Measurements from ENCODE around the gene NOTUM. TPM values are rescaled to one million over a fixed set of nuclear protein-coding genes. Genes with fewer than 3 reads are reported as not detected.
"Not testable (repeated sequence)": the region's sequence is repeated elsewhere in the genome, so short reads cannot be mapped to it uniquely, and the experiment has no call there.

The NOTUM gene
- total RNA-seq, 1 experiment from 2014 or later: not detected

GRCh38 chr17:81983011-81983638, 22.1 kb upstream of the NOTUM start:
- in situ Hi-C loops (cut with HindIII; ENCODE audit: low pct_unique_long_range_greater_than_20kb, low sequenced_read_pairs): no loop called here
- DNase-seq (ENCODE audit: low read depth): no peak

- peak; percentile 38 for DNase-seq (ENCODE audit: low read depth)
- in situ Hi-C loops (cut with HindIII; ENCODE audit: low pct_unique_long_range_greater_than_20kb, low sequenced_read_pairs): not testable (repeated sequence)
Measured at GRCh38 chr17:81981511-81981910, 20.5 kb upstream of the NOTUM start.

GRCh38 chr17:81980707-81981343, 19.8 kb upstream of the NOTUM start:
- in situ Hi-C loops (cut with HindIII; ENCODE audit: low pct_unique_long_range_greater_than_20kb, low sequenced_read_pairs): no loop called here
- DNase-seq (ENCODE audit: low read depth): no peak

GRCh38 chr17:81980122-81980521, 19.1 kb upstream of the NOTUM start:
- in situ Hi-C loops (cut with HindIII; ENCODE audit: low pct_unique_long_range_greater_than_20kb, low sequenced_read_pairs): no loop called here
- no peak for DNase-seq (ENCODE audit: low read depth)

- in situ Hi-C loops (cut with HindIII; ENCODE audit: low pct_unique_long_range_greater_than_20kb, low sequenced_read_pairs): no loop called here
- no peak for DNase-seq (ENCODE audit: low read depth)
Measured at GRCh38 chr17:81978524-81979298, 17.7 kb upstream of the NOTUM start.

- in situ Hi-C loops (cut with HindIII; ENCODE audit: low pct_unique_long_range_greater_than_20kb, low sequenced_read_pairs): no loop called here
- peak; percentile 89 for DNase-seq (ENCODE audit: low read depth)
Measured at GRCh38 chr17:81977211-81977808, 16.3 kb upstream of the NOTUM start, which contains the start of gene ASPSCR1. ASPSCR1 (plus strand) TSS chr17:81977629; CDS start chr17:81977647, 18 bp downstream.

- in situ Hi-C loops (cut with HindIII; ENCODE audit: low pct_unique_long_range_greater_than_20kb, low sequenced_read_pairs): no loop called here
- peak; percentile 39 for DNase-seq (ENCODE audit: low read depth)
Measured at GRCh38 chr17:81976332-81977210, 15.6 kb upstream of the NOTUM start.

- in situ Hi-C loops (cut with HindIII; ENCODE audit: low pct_unique_long_range_greater_than_20kb, low sequenced_read_pairs): no loop called here
- no peak for DNase-seq (ENCODE audit: low read depth)
Measured at GRCh38 chr17:81973432-81973831, 12.4 kb upstream of the NOTUM start.

GRCh38 chr17:81968850-81969812, 8.1 kb upstream of the NOTUM start:
- no peak for DNase-seq (ENCODE audit: low read depth)
- in situ Hi-C loops (cut with HindIII; ENCODE audit: low pct_unique_long_range_greater_than_20kb, low sequenced_read_pairs): no loop called here

- in situ Hi-C loops (cut with HindIII; ENCODE audit: low pct_unique_long_range_greater_than_20kb, low sequenced_read_pairs): no loop called here
- no peak for DNase-seq (ENCODE audit: low read depth)
Measured at GRCh38 chr17:81968396-81968745, 7.4 kb upstream of the NOTUM start.

GRCh38 chr17:81967533-81968395, 6.8 kb upstream of the NOTUM start:
- in situ Hi-C loops (cut with HindIII; ENCODE audit: low pct_unique_long_range_greater_than_20kb, low sequenced_read_pairs): no loop called here
- DNase-seq (ENCODE audit: low read depth): no peak

GRCh38 chr17:81967244-81967532, 6.2 kb upstream of the NOTUM start:
- in situ Hi-C loops (cut with HindIII; ENCODE audit: low pct_unique_long_range_greater_than_20kb, low sequenced_read_pairs): no loop called here
- no peak for DNase-seq (ENCODE audit: low read depth)

GRCh38 chr17:81966343-81967243, 5.6 kb upstream of the NOTUM start:
- in situ Hi-C loops (cut with HindIII; ENCODE audit: low pct_unique_long_range_greater_than_20kb, low sequenced_read_pairs): no loop called here
- DNase-seq (ENCODE audit: low read depth): no peak

- DNase-seq (ENCODE audit: low read depth): no peak
- in situ Hi-C loops (cut with HindIII; ENCODE audit: low pct_unique_long_range_greater_than_20kb, low sequenced_read_pairs): no loop called here
Measured at GRCh38 chr17:81964081-81964849, 3.3 kb upstream of the NOTUM start.

All from Caki2 (cell line).